GM18909 (cell line): ENCODE results near the gene PDZK1IP1.
"Not testable (repeated sequence)": the region's sequence is repeated elsewhere in the genome, so short reads cannot be mapped to it uniquely, and the experiment has no call there.

Source experiments
- ATAC-seq: cut with Tn5 transposase; IDR thresholded peaks from one replicate; pipeline ENCODE4 v1.9.1; 2021; ENCODE audit warnings: mild to moderate bottlenecking; ENCODE audit not compliant: unreplicated experiment, poor library complexity

Gene PDZK1IP1

DNA sequence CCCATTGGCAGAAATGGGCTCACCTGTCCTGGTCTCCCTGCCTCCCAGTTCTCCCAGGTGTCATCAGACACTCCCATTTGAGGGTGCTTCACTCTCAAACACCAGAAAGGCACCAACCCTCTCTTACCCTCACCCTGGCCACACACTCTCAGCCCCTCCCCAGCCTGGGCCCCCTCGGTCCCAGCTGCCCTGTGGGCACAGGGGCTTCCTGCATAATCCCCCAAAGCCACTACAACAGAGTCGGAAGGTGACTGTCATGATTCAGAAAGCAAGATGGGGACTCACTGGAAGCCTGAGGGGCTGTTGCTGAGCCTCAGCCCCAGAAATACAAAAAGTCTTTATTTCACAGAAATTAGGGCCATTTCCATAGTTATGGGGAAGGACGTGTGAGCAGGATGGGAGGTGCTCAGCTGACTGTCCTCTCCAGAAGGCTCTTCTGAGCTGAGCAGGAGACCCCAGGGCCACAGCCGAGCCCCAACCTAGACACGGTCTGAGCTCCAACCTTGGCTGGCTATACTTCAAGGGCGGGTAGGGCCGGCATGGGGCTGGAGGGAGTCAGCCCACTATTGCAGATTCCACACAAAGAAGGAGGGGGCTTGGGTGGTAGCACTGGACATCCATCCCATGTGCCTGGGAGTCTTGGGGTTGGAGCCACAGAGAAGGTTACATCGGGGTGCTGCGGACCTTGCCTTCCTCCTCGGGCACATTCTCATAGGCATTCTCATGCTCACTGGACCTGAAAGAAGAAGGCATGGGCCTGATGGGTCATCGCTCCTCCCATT is 6.3 kb downstream of the PDZK1IP1 start:
- no peak for ATAC-seq

GRCh38 chr1:47182676-47183235 is 7.1 kb downstream of the PDZK1IP1 start:
- no peak for ATAC-seq

- ATAC-seq: no peak
Observed at GRCh38 chr1:47181955-47182675, 7.7 kb downstream of the PDZK1IP1 start.

- no peak for ATAC-seq
Observed at GRCh38 chr1:47181095-47181954, 8.5 kb downstream of the PDZK1IP1 start.

DNA sequence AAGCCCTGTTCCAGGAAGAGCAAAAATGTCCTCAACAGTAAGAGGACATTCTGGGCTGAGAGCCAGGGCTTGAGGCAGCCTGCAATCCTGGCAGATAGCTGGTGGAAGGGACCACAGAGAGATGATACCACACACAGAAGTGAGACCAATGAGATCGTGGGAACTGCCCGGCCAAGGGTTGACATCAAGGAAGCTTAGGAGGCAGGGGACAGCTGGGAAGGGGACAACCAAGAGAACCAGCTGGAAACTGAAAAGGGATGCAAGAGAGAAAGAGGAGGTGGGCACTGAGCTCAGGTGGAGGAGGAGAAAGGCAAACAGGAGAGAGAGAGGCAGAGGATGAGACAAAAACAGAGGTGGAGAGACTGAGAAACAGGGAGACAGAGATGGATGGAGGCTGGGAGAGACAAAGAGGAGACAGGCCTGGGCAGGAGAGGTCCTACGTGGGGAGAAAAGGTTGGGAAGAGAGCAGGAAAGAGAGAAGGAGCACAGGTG is 9.2 kb downstream of the PDZK1IP1 start:
- no peak for ATAC-seq

- ATAC-seq: no peak
Observed at GRCh38 chr1:47179988-47180563, 9.8 kb downstream of the PDZK1IP1 start.

DNA sequence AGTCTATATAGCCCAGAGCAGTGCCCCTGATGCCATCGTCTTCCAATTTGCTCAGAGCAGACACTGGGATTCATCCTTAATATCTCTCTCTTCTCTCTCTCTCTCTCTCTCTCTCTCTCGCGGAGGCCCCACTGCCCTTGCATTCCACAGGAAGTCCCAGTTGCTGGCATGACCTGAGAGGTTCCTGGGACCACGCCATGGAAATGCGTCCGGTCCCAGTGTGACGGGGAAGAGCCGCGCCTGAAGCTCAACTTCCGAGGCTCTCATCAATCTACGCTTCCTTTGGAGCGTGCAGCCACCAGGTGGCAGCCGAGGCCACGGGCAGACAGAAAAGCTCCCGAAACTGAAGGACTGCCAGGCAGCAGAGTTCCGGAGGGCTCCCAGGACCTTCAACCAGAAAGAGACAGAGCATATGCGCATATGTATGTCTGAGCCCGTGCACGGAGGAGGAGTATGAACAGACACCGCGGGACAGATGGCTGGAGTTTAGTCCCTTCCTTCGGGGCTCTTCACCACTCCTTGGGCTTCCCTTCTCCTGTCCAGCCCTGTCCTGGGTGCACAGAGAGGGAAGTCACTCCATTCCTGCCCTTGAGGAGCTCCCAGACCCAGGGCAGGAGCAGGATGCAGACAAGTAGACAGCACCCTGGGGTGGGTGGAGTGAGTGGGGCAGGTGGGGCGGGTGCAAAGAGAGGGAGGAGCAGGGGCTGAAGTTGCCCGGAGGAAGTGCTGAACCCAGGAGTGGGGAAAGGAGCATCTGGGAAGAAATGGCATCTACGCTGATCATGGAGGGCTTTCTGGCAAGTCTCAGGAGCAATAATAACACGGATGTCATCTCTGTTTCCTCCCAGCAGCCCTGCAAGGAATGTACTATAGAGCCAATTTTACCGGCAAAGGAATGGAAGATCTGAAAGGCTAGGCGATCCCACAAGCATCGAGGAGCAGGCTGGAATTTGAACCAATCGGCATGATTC is 10.5 kb downstream of the PDZK1IP1 start:
- ATAC-seq: peak; percentile 85

GRCh38 chr1:47178654-47179016 is 11.2 kb downstream of the PDZK1IP1 start:
- no peak for ATAC-seq

- ATAC-seq: no peak
Observed at GRCh38 chr1:47178020-47178419, 11.8 kb downstream of the PDZK1IP1 start.

DNA sequence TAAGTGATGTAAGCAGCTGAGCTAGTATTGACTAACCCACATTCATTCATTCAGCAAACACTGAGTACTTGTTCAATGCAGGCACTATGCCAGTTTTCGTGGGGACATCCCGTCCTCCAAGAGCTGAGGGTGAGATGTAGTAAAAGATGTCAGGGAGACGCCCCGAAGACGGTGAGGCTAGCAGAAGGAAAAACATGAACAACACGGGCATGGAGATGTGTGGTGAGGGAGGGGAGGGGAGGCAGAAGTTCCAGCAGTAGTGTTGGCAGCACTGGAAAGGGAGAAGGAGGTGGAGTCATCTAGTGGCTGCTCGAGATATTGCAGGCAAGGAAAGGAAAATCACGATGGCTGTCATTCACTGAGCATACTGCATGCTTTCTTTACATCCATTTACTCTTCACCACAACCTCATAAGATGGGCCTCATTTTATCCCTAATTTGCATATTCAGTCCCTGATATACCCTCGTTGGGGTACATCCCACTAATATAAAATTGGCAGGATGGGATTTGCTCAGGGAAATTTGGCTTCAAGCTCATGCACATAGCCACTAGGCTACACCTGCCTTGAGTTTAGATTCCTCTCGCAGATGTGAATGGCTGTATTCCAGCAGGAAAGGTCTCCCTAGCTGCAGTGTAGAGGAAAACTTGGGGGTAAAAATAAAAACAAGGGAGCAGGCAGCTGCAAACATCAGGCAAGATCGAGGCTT is 14.5 kb downstream of the PDZK1IP1 start:
- ATAC-seq: peak; percentile 57

- no peak for ATAC-seq
Observed at GRCh38 chr1:47174656-47175020, 15.2 kb downstream of the PDZK1IP1 start.

- ATAC-seq: no peak
Observed at GRCh38 chr1:47172782-47173181, 17.1 kb downstream of the PDZK1IP1 start.

- no peak for ATAC-seq
Observed at GRCh38 chr1:47164552-47164951, 25.3 kb downstream of the PDZK1IP1 start.

- ATAC-seq: no peak
Observed at GRCh38 chr1:47161298-47162040, 28.4 kb downstream of the PDZK1IP1 start.

DNA sequence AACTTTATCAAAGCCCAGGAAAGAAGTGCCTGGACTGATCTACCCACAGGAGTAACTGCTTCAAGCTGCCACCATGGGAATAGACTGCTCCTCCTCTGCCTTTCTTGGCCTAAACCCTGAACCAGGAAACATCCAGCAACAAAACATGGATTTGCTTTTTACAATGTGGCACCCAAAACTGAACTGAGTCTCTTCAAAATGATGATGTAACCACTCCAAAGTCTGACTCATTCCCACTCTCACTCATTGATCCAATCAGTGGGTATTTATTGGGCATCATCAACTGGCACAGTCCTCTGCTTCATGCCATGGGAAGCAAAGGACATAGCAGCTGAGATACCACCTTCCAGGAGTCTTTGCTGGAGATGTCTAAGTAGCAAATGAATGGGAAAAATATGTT is 29.1 kb downstream of the PDZK1IP1 start:
- ATAC-seq: no peak

DNA sequence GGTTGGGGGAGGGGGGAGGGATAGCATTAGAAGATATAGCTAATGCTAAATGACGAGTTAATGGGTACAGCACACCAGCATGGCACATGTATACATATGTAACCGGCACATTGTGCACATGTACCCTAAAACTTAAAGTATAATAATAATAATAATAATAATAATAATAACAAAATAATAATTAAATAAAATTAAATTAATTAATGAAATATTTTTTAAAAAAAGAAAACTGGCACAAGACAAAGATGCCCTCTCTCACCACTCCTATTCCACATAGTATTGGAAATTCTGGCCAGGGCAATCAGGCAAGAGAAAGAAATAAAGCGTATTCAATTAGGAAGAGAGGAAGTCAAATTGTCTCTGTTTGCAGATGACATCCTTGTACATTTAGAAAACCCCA is 31.9 kb downstream of the PDZK1IP1 start:
- not testable (repeated sequence) for ATAC-seq

DNA sequence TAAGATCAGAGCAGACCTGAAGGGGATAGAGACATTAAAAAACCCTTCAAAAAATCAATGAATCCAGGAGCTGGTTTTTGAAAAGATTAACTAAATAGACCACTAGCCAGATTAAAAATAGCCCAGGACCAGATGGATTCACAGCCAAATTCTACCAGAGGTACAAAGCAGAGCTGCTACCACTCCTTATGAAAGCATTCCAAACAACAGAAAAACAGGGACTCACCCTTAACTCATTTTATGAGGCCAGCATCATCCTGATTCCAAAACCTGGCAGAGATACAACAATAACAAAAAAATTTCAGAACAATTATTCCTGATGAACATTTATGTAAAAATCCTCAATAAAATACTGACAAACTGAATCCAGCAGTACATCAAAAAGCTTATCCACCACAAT is 33.4 kb downstream of the PDZK1IP1 start:
- not testable (repeated sequence) for ATAC-seq

DNA sequence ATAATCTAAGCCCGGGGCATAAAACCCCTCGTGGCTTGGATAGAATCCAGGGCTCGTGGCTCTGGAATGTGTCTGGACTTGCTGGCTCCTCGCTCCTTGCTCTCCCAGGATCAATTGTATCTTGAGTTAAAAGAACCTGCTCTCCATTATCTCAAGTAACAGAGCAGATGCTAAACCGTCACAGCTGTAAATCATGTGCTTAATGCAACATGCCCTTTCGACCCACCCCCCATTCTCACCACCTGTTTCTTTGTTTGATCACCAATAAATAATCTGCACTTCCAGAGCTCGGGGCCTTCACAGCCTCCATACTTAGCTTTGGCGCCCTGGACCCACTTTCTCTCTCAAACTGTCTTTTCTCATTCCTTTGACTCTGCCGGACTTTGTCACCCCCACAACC is 40.7 kb downstream of the PDZK1IP1 start:
- ATAC-seq: not testable (repeated sequence)
